Fibroblast of lung (primary cell): ENCODE results near the gene TMCC3. TPM values are rescaled to one million over a fixed set of nuclear protein-coding genes. Genes with fewer than 3 reads are reported as not detected.

ENCODE experiments used
- DNase-seq, 2 donors: peaks; one replicate each; pipeline versions ENCODE4 v3.0.0 to v3.0.0-alpha.2; 2010; ENCODE audit warnings: low read depth in 2 of 2
- H2AFZ ChIP-seq: 2 replicates; pipeline ENCODE4 v1.5.1; 2012; ENCODE audit warnings: low read length, control low read depth, inconsistent platforms
- H3K27ac ChIP-seq: 2 replicates; pipeline ENCODE4 v1.5.1; 2011; ENCODE audit warnings: low read length, control low read depth; ENCODE audit not compliant: insufficient read depth
- H3K27me3 ChIP-seq: 2 replicates; pipeline ENCODE4 v1.5.1; 2011; ENCODE audit warnings: mild to moderate bottlenecking, low read length; ENCODE audit not compliant: control insufficient read depth, insufficient read depth
- H3K36me3 ChIP-seq: 2 replicates; pipeline ENCODE4 v1.5.1; 2011; ENCODE audit warnings: low read length; ENCODE audit not compliant: control insufficient read depth, insufficient read depth
- H3K4me1 ChIP-seq: 2 replicates; pipeline ENCODE4 v1.5.1; 2011; ENCODE audit warnings: low read length; ENCODE audit not compliant: control insufficient read depth, insufficient read depth; ENCODE audit errors: extremely low read depth
- H3K4me2 ChIP-seq: 2 replicates; pipeline ENCODE4 v1.5.1; 2011; ENCODE audit warnings: low read length, control low read depth; ENCODE audit not compliant: insufficient read depth; ENCODE audit errors: extremely low read depth
- H3K4me3 ChIP-seq, 4 experiments: fragments of 200-600 bp in 1 of 4; sonication (generic) in 1 of 4; replicated peaks in 1 of 4; 2 replicates each; pipeline ENCODE4 v1.5.1; 2011 to 2016; ENCODE audit warnings: low read length in 4 of 4, low read depth in 3 of 4, mild to moderate bottlenecking in 3 of 4, control low read depth in 2 of 4, inconsistent platforms in 1 of 4, mixed read lengths in 1 of 4; ENCODE audit not compliant: insufficient read depth in 1 of 4; ENCODE audit errors: control extremely low read depth in 1 of 4
- H3K79me2 ChIP-seq: 2 replicates; pipeline ENCODE4 v1.5.1; 2012; ENCODE audit warnings: mild to moderate bottlenecking, low read length, inconsistent platforms; ENCODE audit not compliant: control insufficient read depth, insufficient read depth
- H3K9ac ChIP-seq: 2 replicates; pipeline ENCODE4 v1.5.1; 2011; ENCODE audit warnings: mild to moderate bottlenecking, low read length, control low read depth; ENCODE audit not compliant: insufficient read depth
- H3K9me3 ChIP-seq: 2 replicates; pipeline ENCODE4 v1.5.1; 2012; ENCODE audit warnings: low read depth, low read length; ENCODE audit not compliant: control insufficient read depth, insufficient read depth
- H4K20me1 ChIP-seq: 2 replicates; pipeline ENCODE4 v1.5.1; 2011; ENCODE audit warnings: low read length; ENCODE audit not compliant: control insufficient read depth, insufficient read depth; ENCODE audit errors: extremely low read depth
- CTCF ChIP-seq, 2 donors: IDR thresholded peaks in 1 of 2; conservative IDR thresholded peaks in 1 of 2; 1 replicate in 1 of 2; 2 replicates in 1 of 2; pipeline ENCODE4 v1.5.1; 2011 to 2012; ENCODE audit warnings: low read length in 2 of 2, control low read depth in 1 of 2, inconsistent platforms in 1 of 2, low read depth in 1 of 2, mild to moderate bottlenecking in 1 of 2
- EZH2 ChIP-seq: IDR thresholded peaks from 2 replicates; pipeline ENCODE4 v1.5.1; 2012; ENCODE audit warnings: low read length, control low read depth, mild to moderate bottlenecking; ENCODE audit errors: missing control alignments
- polyA plus RNA-seq, 2 donors: library from polyadenylated mRNA; depleted of rRNA in 1 of 2; stranded (reverse) in 1 of 2; unstranded in 1 of 2; fragments of >200 nt; gene quantifications; 2 replicates each; pipeline ENCODE4 v1.2.1, GENCODE V29; 2011 to 2012; ENCODE audit warnings: missing spikeins in 1 of 2
- total RNA-seq: library from RNA; depleted of rRNA; stranded (reverse); fragments of >200 nt; gene quantifications from 2 replicates; pipeline ENCODE4 v1.2.1, GENCODE V29; 2014

The TMCC3 gene
- total and polyA plus RNA-seq, 2 donors (not counting 1 experiment from before 2014, with no cell fraction given) = 0.22 to 0.33 TPM

- peak in 1 of 2 donors; percentile 58 for DNase-seq
- Histone ChIP-seq H2AFZ (no peak overlapping the region), H3K4me1 (peaks cover 4% of the 10 kb centered on the region), H3K79me2 (no peaks in the 10 kb centered on the region), H3K4me2 (no peak overlapping the region), H3K9ac (no peak overlapping the region), H4K20me1 (no peaks in the 10 kb centered on the region), H3K4me3 (no peak overlapping the region), H3K36me3 (no peaks in the 10 kb centered on the region), H3K27me3 (no peaks in the 10 kb centered on the region), H3K9me3 (no peaks in the 10 kb centered on the region), H3K27ac (no peak overlapping the region)
- no peak for TF ChIP-seq CTCF (conservative IDR thresholded peaks at IDR 0.05 in 1 of 2, IDR thresholded peaks at IDR 0.05 in 1 of 2; ENCODE audit: low read depth in 1 of 2, low read length in 2 of 2)
- TF ChIP-seq EZH2 = no peak
Observed at GRCh38 chr12:94622475-94622874, 27.9 kb downstream of the TMCC3 start.

GRCh38 chr12:94621662-94622359, 28.5 kb downstream of the TMCC3 start:
- Histone ChIP-seq H2AFZ (no peak overlapping the region), H3K9ac (no peak overlapping the region)

GRCh38 chr12:94620621-94621020, 29.7 kb downstream of the TMCC3 start:
- Histone ChIP-seq H3K27ac (no peak overlapping the region), H3K9ac (no peak overlapping the region), H3K4me2 (no peak overlapping the region), H2AFZ (no peak overlapping the region), H3K9me3 (no peaks in the 10 kb centered on the region), H3K27me3 (no peaks in the 10 kb centered on the region), H3K36me3 (no peaks in the 10 kb centered on the region), H3K4me3 (no peak overlapping the region), H3K4me1 (peaks cover 8% of the 10 kb centered on the region), H4K20me1 (no peaks in the 10 kb centered on the region), H3K79me2 (no peaks in the 10 kb centered on the region)
- DNase-seq = no peak
- TF ChIP-seq EZH2 = no peak

More at GRCh38 chr12:94621662-94622359, 28.5 kb downstream of the TMCC3 start:
- TF ChIP-seq CTCF (conservative IDR thresholded peaks at IDR 0.05 in 1 of 2, IDR thresholded peaks at IDR 0.05 in 1 of 2; ENCODE audit: low read depth in 1 of 2, low read length in 2 of 2) (no peak), EZH2 (no peak)
- Histone ChIP-seq H3K36me3 (no peaks in the 10 kb centered on the region), H3K27me3 (no peaks in the 10 kb centered on the region), H3K79me2 (no peaks in the 10 kb centered on the region), H3K4me1 (peaks cover 4% of the 10 kb centered on the region), H3K27ac (no peak overlapping the region), H3K4me2 (no peak overlapping the region), H4K20me1 (no peaks in the 10 kb centered on the region), H3K4me3 (peak overlapping the region in 1 of 4 experiments; percentile 45), H3K9me3 (no peaks in the 10 kb centered on the region)
- DNase-seq = peak; percentile 58 to 74
